Right renal cortex interstitium (tissue), 3 donors: Measurements from ENCODE around the gene COMTD1. TPM values are rescaled to one million over a fixed set of nuclear protein-coding genes. Genes with fewer than 3 reads are reported as not detected.

Experiments used
- DNase-seq, 3 donors: peaks; one replicate each; pipeline ENCODE4 v3.0.0-alpha.2; 2013; ENCODE audit warnings: low read depth in 3 of 3, low spot score in 2 of 3
- polyA plus RNA-seq, 3 donors: library from polyadenylated mRNA; unstranded; fragments of 120-200 nt; gene quantifications; one replicate each; pipeline ENCODE4 v1.2.1, GENCODE V29; 2013; ENCODE audit not compliant: insufficient read length in 3 of 3

The COMTD1 gene
- 1 to 10 TPM; 3.5 to 5.2 (median 4.9) TPM for polyA plus RNA-seq

- DNase-seq, result peak; percentile 71 to 76 (median 73)
Observed at GRCh38 chr10:75235375-75236177, at the start of gene COMTD1. COMTD1 (minus strand) TSS chr10:75235957; CDS start chr10:75235928, 29 bp downstream.

DNA sequence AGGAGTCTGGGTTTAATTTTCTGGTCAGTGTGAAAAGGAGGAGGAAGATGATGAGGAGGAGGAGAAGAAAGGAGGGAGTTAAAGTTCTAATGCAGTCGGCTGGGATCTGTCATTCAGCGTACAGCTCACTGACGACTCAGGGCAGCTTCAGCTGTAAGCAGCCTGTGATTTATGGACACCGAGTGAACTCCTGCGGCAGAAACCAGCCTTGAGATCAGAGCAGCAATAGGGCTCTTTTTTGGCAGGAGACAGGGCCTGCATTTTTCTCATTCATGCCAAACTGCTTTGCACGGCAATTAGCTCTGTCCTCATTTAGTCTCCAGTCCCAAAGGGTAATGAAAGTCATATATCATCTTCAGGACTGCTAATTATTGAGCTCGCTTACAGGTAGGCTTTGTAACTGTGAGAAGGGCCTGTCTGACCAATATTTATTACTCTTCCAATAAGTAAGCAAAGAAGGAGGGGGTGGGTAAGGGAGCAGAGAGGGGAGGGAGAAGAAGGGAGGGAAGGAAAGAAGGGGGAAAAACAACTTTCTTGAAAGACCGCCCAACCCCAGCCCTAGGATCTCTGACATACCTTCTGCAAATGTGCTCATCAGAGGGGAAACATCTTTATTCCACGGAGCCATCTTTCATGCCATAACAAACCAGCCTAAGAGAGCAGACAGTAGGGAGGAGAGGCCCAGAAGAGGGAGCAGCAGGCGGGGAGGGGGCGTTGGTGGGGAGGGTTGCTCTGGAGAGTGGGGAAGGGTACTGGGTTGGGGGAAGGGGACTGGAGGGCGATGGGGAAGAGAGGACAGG is 48.1 kb upstream of the COMTD1 start:
- peak; percentile 83 to 89 (median 85) for DNase-seq

DNA sequence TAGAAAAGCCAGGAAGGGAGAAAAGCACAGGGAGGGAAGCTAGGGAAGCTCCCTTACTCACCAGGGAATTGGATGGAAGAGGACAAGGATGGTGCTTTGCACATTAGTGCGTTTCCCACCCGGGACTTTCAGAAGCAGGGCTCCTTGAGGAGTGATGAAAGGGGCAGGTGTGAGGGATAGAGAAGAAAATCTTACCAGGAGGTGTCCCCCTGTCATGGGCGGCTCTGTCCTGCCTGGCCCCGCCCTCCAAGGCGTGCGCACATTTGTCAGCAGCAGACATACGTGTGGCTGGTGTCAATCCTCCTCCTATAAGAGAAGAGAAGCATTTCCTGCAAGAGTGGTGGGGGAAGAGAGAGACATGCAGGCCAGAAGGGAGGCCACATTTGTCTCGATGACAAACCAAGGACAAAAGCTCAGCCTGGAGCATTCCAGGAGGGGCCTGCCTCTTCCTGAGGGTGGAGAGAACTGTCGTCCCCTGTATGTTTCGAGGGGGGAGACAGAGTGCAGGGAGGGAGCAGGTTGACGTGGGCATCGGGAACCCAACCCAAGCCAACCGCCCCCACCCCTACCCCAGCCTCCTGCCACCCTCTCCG is 47.4 kb upstream of the COMTD1 start:
- peak in 1 of 3 donors; percentile 54 for DNase-seq

GRCh38 chr10:75281974-75282373 is 46.2 kb upstream of the COMTD1 start:
- no peak for DNase-seq

GRCh38 chr10:75280236-75280635 is 44.5 kb upstream of the COMTD1 start:
- no peak for DNase-seq

GRCh38 chr10:75276069-75276872 is 40.5 kb upstream of the COMTD1 start:
- no peak for DNase-seq

GRCh38 chr10:75272896-75273295 is 37.1 kb upstream of the COMTD1 start:
- no peak for DNase-seq

- no peak for DNase-seq
Observed at GRCh38 chr10:75272094-75272493, 36.3 kb upstream of the COMTD1 start.

- DNase-seq, result no peak
Observed at GRCh38 chr10:75269605-75270004, 33.8 kb upstream of the COMTD1 start.

DNA sequence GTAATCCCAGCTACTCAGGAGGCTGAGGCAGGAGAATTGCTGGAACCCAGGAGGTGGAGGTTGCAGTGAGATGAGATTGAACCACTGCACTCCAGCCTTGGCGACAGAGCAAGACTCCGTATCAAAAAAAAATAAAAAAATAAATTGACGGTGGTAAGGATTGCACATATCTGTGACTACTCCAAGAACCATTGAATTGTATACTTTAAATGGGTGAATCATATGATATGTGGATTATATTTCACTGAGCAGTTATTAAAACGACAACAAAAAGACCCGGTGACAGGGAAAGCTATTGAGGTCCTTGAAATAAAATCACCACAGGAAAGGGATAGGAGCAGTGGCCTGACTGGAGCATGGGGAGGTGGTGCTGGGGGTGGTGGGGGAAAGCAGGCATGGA is 31.2 kb upstream of the COMTD1 start:
- DNase-seq, result no peak

GRCh38 chr10:75265856-75266255 is 30.1 kb upstream of the COMTD1 start:
- DNase-seq, result no peak

- no peak for DNase-seq
Observed at GRCh38 chr10:75263806-75264205, 28.0 kb upstream of the COMTD1 start.

DNA sequence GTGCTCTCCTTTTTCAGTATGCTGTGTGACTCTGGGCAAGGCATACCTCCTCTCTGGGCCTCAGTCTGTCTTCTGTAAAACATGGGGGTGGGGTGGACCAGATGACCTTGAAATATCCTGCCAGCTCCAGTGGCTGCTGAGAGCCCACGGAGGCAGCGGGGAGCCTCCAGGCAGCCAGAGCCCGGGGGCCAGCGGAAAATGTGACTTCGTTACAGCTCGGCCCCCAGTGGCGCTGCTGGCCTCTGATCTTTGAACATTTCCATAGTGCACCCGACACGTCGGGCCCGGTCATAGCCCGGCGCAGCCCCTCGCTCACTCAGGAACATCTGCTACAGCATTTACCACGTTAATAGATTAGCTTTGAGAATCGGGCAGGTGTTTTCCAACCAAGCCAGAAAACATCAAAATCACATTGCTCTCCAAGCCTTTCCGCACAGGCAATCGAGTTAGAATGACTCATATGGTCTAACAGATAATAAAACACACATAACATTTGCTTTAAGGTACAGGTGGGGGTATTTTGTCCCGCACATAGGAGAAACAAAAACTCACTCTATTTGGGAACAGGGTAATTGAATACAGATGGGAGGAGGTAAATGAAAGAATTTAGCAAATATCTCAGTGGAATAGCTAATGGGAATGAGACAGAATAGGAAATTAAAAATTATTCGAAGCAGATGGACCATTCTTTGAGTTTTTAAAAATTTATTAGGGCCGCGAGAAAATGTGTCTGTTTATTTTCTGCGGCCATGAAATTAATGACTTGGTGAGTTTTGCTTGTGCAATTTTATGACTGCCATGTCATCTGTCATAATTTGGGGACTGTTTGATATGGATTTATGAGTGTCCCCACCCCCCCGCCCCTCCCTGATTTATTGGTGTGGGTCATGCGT is 26.3 kb upstream of the COMTD1 start:
- no peak for DNase-seq

- DNase-seq, result no peak
Observed at GRCh38 chr10:75260990-75261389, 25.2 kb upstream of the COMTD1 start.

GRCh38 chr10:75254739-75255138 is 19.0 kb upstream of the COMTD1 start:
- no peak for DNase-seq

DNA sequence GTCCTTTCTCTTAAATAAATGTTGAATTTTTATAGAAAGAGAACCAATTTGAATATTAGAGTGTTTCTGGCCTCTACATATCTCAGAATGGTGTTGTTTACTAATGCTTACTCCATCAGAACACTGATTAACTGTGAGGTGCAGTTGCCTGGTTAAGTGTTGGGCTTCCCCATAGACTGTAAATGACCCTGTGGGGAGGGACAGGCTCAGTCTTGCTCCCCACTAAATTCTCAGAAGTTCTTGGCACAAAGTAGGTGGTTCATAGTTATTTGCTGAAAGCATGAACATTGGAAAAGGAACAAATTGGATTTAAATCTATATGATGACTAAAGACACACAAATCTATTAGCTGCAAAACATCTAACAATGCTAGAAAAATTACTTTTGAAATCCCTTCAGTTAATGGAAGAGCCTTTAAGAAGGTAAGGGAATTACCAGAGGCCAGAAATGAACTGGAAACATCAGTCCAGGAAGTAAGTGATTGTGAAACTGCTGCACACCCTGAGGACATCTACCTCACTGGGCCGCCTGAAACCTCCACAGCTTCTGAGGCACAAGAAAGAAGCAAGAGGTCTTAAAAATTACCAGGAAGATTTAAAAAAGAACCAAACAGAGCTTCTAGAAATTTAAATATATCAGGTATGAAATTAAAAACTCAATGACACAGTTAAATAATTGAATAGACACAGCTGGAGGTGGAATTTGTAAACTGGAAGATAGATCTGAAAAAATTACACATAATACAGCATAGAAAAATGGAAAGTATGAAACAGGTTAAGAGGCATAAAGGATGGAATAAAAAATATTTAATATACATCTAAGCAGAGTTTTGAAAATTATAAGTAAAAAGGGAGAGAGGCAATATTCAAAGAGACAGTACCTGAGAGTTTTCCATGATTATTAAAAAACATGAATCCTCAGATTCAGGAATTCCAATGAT is 17.8 kb upstream of the COMTD1 start:
- no peak for DNase-seq

DNA sequence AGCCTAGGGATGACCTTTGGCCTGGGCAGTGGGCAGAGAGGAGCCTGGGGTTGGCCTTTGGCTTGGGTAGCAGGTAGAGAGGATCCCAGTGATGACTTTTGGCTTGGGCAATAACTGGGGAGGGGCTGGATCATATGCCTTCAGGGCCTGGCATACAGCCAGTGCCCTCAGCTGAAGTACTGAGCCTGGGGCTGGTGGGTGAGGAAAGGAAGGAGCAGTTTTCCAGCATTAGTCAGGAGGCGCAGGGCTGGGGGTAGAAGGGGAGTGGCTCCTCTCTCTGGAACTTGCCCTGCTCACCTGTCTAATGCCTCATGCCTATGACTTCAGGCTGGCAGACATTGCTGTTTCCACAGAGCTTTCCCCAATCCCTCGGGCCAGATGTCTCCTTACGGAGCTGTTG is 15.2 kb upstream of the COMTD1 start:
- DNase-seq, result no peak

DNA sequence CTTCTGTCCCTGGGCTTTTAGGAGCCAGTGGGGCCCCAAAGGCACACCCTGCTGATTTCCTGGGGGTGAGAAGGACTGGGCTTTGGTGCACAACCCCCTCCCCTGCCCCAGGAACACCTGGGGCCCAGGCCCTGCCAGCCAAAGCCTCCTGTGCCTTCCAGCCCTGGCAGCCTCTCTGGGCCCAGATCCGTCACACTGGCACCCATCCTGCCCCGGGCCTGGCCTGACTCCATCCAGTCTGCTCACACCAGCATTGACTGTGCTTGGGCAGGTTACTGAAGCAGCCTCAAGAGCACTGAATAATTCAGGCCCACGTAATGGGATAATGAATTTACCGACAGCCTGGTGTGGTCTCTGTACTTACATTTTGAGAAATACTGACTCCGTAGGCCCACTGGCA is 12.0 kb upstream of the COMTD1 start:
- DNase-seq, result no peak

DNA sequence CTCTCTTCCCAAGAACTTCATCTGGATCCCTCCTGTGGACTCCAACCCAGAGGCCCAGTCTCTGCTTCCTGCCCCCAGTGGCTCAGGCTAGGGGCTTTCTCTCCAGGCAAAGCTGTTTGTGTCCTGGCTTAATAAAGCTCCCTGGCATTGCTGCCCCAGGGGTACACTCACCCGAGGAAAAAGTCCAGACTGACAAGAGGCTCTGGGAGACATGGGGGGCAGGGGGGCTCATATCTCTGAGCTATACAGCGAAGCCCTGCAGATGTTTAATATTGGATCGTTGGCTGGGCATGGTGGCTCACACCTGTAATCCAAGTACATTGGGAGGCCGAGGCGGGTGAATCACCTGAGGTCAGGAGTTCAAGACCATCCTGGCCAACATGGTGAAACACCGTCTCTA is 10.7 kb upstream of the COMTD1 start:
- DNase-seq, result no peak
